Hematopoietic multipotent progenitor cell (in vitro differentiated cells): ENCODE measurements around the gene CUTA. TPM values are rescaled to one million over a fixed set of nuclear protein-coding genes. Genes with fewer than 3 reads are reported as not detected.

Experiments used
- DNase-seq, 3 donors: peaks; one replicate each; pipeline ENCODE4 v3.0.0-alpha.2; 2011 to 2015; ENCODE audit warnings: low read depth in 2 of 3, low spot score in 2 of 3
- total RNA-seq: library from RNA; depleted of rRNA; stranded (reverse); fragments of >200 nt; gene quantifications from one replicate; pipeline ENCODE4 v1.2.3, GENCODE V29; 2012

Gene CUTA
- 109 TPM for total RNA-seq

- peak; percentile 95 to 100 (median 100) for DNase-seq
These were observed at the start of gene CUTA for GRCh38 chr6:33417903-33418689. Gene CUTA (minus strand): TSS chr6:33418107. CDS start chr6:33418000, 107 bp downstream.

DNA sequence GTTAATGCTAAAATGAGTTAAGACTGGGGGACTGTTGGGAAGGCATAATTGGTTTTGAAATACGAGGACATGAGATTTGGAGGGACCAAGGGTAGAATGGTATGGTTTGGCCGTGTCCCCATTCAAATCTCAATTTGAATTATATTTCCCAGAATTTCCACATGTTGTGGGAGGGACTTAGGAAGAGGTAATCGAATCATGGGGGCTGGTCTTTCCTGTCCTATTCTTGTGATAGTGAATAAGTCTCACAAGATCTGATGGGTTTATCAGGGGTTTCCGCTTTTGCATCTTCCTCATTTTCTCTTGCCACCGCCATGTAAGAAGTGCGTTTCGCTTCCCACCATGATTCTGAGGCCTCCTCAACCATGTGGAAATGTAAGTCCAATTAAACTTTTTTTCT, 49.2 kb upstream of the CUTA start:
- no peak for DNase-seq

GRCh38 chr6:33466075-33466735, 48.3 kb upstream of the CUTA start:
- DNase-seq: no peak

- no peak for DNase-seq
These were observed 41.3 kb upstream of the CUTA start for GRCh38 chr6:33459226-33459625.

DNA sequence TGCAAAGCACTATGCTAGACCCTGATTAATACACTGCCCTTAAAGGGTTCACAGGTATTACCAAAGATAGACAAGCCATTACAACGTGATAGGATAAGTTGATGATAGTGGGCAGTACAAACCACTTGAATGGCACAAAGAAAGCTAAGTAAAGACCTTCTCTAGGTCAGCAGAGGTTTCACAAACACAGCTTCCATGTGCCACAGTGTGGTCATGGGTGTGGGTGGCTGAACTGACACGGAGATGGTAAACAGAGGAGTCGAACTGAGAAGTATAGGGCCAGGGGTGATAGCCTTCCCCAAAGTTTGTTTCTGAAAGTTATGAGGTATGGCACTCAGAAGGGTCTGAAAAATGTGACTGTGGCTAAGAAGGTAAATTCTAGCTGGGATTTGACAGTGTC, 40.8 kb upstream of the CUTA start:
- no peak for DNase-seq

DNA sequence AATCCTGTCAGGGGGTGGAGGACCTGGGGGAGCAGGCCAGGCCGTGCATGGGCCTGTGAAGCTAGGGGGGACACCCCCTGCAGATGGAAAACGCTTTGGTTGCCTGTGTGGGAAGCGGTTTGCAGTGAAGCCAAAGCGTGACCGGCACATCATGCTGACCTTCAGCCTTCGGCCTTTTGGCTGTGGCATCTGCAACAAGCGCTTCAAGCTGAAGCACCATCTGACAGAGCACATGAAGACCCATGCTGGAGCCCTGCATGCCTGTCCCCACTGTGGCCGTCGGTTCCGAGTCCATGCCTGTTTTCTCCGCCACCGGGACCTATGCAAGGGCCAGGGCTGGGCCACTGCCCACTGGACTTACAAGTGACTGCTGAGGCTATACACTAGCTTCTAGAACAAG, 38.2 kb upstream of the CUTA start:
- no peak for DNase-seq

DNA sequence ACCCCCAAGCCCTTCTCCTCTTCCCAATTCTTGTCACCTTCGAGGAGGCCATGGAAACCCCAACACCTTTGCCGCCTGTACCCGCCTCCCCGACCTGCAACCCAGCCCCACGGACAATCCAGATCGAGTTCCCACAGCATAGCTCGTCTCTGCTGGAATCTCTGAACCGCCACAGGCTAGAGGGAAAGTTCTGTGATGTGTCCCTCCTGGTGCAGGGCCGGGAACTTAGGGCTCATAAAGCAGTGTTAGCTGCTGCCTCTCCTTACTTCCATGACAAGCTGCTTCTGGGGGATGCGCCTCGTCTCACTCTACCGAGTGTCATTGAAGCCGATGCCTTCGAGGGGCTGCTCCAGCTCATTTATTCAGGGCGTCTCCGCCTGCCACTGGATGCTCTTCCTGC, 37.1 kb upstream of the CUTA start:
- no peak for DNase-seq

- DNase-seq: peak; percentile 72 to 95 (median 91)
These were observed 36.4 kb upstream of the CUTA start, which contains the start of gene ZBTB9 for GRCh38 chr6:33454009-33454946. Gene ZBTB9 (plus strand): TSS chr6:33454576. CDS start chr6:33455101, 525 bp downstream.

DNA sequence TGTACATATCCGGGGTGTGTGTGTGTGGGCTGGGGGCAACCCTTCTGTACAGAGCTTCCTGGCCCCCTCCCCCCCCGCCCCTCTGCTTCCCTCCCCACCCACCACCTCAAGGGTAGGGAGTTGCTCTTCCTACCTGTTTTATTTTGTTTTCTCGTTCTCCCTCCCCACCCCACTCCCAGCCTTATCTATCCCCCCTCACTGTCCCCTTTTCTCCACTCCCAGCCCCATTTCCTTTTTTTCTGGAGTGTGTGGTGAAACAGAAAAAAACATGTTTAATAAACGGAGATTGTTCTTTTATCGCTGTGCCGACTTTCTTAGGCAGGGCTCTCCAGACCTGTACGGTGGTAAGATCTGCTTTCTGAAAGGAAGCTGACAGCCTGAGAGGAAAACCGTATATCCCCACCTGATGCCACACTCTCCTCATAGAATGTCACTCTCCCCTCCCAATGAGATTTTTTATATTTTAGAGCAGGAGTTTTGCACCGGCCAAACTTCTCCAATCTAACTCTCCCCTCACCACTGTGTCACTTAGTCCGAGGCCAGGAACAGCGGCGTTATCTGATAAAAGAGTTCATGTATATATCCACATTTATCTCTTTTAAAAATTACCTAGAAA, 35.6 kb upstream of the CUTA start:
- peak in 2 of 3 donors; percentile 15 to 17 for DNase-seq

DNA sequence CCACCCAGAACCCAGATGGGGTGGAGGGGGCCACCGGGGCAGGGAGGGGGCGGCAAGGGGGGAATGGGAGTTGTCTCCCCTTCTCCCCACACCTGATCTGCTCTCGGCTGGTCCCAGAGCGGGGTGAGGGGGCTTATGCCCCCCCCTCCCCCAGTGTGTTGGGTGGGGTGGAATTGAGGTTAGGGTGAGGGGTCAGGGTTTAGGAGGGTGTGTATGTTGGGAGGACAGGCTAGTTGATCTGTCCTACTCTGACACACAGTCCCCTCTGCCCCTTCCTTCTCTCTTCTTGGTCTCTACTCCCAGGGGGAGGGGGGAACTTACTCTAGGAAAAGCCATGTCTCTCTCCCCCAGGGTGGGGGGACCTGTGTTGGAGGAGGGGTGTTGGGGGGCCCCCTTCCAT, 34.6 kb upstream of the CUTA start:
- DNase-seq: no peak

DNA sequence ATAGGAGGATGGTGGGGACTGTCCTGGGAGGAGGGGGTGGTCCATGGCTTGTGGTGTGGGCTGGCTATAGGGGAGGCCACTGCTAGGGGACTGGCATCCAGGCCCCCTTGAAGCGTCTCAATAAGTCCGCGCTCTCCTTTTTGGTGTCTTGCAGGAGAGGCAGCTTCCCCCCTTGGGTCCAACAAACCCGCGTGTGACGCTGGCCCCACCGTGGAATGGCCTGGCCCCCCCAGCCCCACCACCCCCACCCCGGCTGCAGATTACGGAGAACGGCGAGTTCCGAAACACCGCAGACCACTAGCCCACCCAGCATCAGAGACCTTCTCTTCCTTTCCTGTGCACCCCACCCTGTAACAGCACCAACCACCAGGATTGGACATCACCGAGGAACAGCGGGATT, 33.7 kb upstream of the CUTA start:
- DNase-seq: no peak

- no peak for DNase-seq
These were observed 32.5 kb upstream of the CUTA start for GRCh38 chr6:33450434-33450833.

GRCh38 chr6:33446356-33446755, 28.4 kb upstream of the CUTA start:
- DNase-seq: no peak

DNA sequence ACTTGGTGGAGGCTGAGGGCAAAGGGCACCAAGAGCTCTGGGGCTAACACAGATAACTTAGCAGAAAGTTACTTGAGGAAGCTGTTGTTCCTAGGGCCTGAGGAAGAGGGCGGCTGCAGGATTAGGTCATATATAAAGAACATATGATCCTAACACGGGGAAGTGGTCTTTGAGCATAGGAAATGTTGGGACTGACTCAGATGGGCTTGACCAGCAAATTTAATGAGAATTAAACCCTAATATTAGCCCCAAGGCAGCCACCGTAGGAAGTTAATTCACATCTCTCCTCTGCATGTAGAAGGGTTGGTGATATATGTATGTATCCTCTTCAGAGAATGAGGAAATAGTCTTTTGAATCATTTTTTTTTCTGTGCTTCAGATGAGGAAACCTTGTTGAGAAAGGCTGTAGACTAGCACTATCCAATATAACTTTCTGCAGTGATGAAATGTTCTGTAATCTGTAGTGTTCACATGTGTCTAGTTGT, 27.3 kb upstream of the CUTA start:
- DNase-seq: no peak

- no peak for DNase-seq
These were observed 26.0 kb upstream of the CUTA start for GRCh38 chr6:33443619-33444504.

- no peak for DNase-seq
These were observed 25.1 kb upstream of the CUTA start for GRCh38 chr6:33443025-33443424.

- no peak for DNase-seq
These were observed 24.4 kb upstream of the CUTA start for GRCh38 chr6:33442283-33442682.

DNA sequence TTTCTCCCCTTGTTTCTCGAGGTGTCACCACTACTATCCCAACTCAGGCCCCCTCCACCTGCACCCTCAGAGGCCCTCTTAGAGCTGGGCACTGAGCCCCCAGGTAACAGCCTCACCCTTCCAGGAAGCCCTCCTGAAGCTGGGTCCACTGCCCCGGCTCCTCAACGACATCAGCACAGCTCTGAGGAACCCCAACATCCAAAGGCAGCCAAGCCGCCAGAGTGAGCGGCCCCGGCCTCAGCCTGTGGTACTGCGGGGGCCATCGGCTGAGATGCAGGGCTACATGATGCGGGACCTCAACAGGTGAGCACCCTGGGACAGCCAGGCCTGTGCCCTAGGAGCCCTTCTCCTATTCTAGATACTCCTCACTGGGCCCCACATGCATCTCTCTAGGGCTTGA, 23.6 kb upstream of the CUTA start:
- DNase-seq: no peak

DNA sequence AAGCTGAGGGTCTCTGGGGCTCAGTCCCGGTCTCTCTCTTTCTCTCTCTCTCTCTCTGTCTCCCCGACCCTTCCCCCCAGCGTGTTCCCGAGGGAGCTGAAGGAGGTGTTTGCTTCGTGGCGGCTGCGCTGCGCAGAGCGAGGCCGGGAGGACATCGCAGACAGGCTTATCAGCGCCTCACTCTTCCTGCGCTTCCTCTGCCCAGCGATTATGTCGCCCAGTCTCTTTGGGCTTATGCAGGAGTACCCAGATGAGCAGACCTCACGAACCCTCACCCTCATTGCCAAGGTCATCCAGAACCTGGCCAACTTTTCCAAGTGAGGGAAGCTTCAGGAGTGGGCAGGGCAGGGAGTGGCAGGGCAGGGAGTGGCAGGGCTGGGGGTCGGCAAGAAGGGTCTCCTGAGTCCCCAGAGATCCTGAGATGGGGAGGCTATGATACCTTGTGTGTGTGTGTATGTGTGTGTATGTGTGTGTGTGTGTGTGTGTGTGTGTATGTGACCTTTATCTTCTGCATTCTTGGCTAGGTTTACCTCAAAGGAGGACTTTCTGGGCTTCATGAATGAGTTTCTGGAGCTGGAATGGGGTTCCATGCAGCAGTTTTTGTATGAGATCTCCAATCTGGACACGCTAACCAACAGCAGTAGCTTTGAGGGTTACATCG, 22.9 kb upstream of the CUTA start:
- no peak for DNase-seq
